GM21619 (cell line): ENCODE data around the gene PROX1.

Experiments used
- ATAC-seq: cut with Tn5 transposase; IDR thresholded peaks from one replicate; pipeline ENCODE4 v1.9.1; 2021; ENCODE audit not compliant: unreplicated experiment

PROX1 gene

GRCh38 chr1:213997038-213997771, 9.4 kb downstream of the PROX1 start:
- no peak for ATAC-seq

GRCh38 chr1:213997772-213998107, 10.0 kb downstream of the PROX1 start:
- ATAC-seq, result no peak

- no peak for ATAC-seq
Measured at GRCh38 chr1:213998785-213999184, 11.0 kb downstream of the PROX1 start.

GRCh38 chr1:213999732-214000131, 12.0 kb downstream of the PROX1 start:
- no peak for ATAC-seq

- no peak for ATAC-seq
Measured at GRCh38 chr1:214002060-214002459, 14.3 kb downstream of the PROX1 start.

GRCh38 chr1:214002472-214002871, 14.7 kb downstream of the PROX1 start:
- ATAC-seq, result no peak

GRCh38 chr1:214003233-214003632, 15.5 kb downstream of the PROX1 start:
- no peak for ATAC-seq

- ATAC-seq, result no peak
Measured at GRCh38 chr1:214004014-214004413, 16.2 kb downstream of the PROX1 start.

GRCh38 chr1:214004795-214005194, 17.0 kb downstream of the PROX1 start:
- no peak for ATAC-seq

GRCh38 chr1:214005708-214006107, 17.9 kb downstream of the PROX1 start:
- ATAC-seq, result no peak

GRCh38 chr1:214006845-214007244, 19.1 kb downstream of the PROX1 start:
- no peak for ATAC-seq

- ATAC-seq, result no peak
Measured at GRCh38 chr1:214008347-214008746, 20.6 kb downstream of the PROX1 start.

GRCh38 chr1:214008791-214009422, 21.1 kb downstream of the PROX1 start:
- no peak for ATAC-seq

GRCh38 chr1:214009423-214010196, 21.8 kb downstream of the PROX1 start:
- ATAC-seq, result no peak

- no peak for ATAC-seq
Measured at GRCh38 chr1:214010197-214010573, 22.4 kb downstream of the PROX1 start.

- no peak for ATAC-seq
Measured at GRCh38 chr1:214010717-214011116, 22.9 kb downstream of the PROX1 start.

GRCh38 chr1:214012418-214012817, 24.6 kb downstream of the PROX1 start:
- ATAC-seq, result no peak

- ATAC-seq, result no peak
Measured at GRCh38 chr1:214013614-214014377, 26.0 kb downstream of the PROX1 start.

- no peak for ATAC-seq
Measured at GRCh38 chr1:214014730-214015129, 27.0 kb downstream of the PROX1 start.

- no peak for ATAC-seq
Measured at GRCh38 chr1:214017191-214017982, 29.6 kb downstream of the PROX1 start.
